NCI-H82 (cell line): ENCODE results near the gene CRKL.
"Not testable (repeated sequence)": the region's sequence is repeated elsewhere in the genome, so short reads cannot be mapped to it uniquely, and the experiment has no call there.

ENCODE experiments used
- DNase-seq: peaks from one replicate; lab custom pipeline; 2025; lab: John Stamatoyannopoulos, UW

The CRKL gene

DNA sequence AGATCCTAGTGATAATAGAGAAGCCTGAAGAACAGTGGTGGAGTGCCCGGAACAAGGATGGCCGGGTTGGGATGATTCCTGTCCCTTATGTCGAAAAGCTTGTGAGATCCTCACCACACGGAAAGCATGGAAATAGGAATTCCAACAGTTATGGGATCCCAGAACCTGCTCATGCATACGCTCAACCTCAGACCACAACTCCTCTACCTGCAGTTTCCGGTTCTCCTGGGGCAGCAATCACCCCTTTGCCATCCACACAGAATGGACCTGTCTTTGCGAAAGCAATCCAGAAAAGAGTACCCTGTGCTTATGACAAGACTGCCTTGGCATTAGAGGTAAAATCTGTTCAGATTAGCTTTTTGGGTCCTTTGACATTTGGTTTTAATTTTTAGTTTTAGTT is 16.7 kb downstream of the CRKL start:
- no peak for DNase-seq

DNA sequence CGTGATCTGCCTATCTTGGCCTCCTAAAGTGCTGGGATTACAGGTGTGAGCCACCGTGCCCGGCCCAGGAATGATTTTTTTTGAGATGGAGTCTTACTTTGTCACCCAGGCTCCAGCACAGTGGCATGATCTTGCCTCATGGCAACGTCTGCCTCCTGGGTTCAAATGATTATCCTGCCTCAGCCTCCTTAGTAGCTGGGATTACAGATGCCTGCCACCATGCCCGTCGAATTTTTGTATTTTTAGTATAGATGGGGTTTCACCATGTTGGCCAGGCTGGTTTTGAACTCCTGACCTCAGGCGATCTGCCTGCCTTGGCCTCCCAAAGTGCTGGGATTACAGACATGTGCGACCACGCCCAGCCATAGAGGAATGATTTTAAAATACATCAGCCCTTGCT is 17.8 kb downstream of the CRKL start:
- DNase-seq: not testable (repeated sequence)

DNA sequence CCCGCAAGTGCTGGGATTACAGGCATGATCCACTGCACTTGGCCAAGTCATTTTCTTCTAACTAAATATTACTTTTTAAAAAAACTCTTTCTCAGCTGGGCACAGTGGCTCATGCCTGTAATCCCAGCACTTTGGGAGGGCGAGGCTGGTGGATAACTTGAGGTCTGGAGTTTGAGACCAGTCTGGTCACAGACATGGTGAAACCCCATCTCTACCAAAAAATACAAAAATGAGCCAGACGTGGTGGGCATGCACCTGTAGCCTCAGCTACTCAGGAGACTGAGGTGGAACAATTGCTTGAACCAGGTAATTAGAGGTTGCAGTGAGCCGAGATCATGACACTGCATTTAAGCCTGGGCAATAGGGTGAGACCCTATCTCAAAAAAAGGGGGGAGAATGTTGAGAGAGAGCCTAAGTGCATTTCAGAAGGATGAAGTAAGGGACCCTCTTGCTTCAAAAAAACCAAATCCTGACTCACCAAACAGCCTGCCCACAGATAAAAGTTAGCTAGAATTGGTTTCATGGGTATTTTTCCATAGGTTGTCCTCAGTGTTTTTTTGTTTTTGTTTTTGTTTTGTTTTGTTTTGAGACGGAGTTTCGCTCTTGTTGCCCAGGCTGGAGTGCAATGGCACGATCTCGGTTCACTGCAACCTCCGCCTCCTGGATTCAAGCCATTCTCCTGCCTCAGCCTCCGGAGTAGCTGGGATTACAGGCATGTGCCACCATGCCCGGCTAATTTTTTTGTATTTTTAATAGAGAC is 18.8 kb downstream of the CRKL start:
- DNase-seq: not testable (repeated sequence)

DNA sequence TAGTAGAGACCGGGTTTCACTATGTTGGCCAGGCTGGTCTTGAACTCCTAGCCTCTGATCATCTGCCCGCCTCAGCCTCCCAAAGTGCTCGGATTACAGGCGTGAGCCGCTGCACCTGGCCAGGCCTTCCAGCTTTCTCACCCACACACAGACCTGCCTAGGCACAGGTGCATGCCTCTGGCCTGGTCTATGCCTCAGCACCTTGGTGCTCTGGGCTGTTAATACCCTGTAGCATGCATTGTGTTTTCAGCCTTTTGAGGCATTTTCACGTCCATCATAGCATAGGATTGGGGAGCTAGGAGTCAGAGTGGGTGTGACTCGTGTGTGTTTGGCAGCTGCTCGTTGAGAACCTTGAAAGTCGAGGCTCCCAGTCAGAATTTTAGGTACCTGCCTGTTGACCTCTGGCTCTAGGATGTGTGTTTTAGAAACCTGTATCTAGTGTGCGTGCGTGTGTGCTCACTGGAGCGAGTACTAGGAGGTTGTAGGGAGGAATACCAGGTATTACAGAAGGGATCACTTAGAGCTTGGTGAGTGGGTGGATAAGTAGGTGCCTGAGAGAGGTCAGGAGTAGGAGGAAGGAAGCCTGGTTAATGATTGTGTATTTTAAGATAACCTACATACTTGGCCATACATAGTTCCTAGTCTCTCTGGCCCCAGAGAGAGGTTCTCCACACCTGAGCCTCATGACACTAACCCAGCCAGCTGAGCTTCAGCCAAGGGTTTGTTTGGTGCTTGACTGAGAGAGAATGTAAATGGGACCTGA is 20.0 kb downstream of the CRKL start:
- no peak for DNase-seq

DNA sequence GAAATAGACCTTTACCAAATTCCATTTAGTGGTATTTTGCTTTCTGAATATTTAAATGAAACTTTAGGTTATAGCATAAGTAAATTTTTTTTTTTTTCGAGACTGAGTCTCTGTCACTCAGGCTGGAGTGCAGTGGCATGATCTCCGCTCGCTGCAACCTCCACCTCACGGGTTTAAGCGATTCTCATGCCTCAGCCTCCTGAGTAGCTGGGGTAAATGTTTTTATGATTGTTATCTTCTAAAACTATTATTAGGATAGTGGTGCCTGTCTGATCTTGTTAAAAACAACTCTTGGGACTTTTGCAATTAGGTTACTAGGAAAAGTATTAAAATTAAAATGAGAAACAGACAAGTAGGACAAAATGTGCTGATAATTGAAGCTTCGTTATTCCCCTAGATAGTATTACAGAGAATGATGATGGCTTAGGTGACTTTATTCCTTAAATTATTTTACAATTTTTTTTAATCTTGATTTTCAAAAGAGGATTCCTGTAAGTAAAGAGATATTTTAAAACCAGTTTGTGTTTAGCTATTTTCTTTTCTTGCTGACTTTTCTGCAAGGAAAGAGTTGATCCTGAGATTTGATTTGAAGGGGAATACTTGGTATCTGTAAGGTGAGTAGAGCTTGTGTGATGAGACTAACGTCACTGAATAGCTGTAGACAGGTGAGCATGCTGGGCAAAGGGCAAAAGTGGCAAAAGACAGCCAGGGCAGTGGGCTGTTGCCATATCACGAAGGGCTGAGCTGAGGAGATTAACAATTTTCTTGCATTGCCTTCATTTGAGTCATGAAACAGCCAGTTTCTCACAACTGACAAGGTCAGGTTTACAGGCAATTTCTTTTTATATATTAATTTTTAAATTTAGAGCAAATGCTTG is 20.8 kb downstream of the CRKL start:
- no peak for DNase-seq

DNA sequence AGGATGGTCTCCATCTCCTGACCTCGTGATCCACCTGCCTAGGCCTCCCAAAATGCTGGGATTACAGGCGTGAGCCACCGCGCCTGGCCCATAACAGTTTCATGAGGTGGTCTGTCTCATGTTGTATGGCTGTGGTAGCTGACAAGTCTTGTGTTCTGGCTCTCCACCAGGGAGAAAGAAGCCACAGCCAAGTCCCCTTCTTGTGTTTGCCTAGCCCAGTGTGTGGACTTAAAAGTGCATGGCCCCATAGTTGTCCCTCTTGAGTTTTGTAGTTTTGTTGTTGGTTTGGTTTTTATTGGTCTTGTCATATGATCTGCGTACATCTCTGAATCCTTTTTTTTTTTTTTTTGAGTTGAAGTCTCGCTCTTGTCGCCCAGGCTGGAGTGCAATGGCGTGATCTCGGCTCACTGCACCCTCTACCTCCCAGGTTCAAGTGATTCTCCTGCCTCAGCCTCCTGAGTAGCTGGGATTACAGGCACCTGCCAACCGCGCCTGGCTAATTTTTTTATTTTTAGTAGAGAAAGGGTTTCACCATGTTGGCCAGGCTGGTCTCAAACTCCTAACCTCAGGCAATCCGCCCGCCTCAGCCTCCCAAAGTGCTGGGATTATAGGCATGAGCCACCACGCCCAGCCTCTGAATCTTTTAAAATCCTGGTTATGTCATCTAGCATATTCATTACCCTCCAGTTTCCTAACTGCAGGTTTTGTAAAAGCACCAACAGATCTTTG is 22.4 kb downstream of the CRKL start:
- DNase-seq: not testable (repeated sequence)

DNA sequence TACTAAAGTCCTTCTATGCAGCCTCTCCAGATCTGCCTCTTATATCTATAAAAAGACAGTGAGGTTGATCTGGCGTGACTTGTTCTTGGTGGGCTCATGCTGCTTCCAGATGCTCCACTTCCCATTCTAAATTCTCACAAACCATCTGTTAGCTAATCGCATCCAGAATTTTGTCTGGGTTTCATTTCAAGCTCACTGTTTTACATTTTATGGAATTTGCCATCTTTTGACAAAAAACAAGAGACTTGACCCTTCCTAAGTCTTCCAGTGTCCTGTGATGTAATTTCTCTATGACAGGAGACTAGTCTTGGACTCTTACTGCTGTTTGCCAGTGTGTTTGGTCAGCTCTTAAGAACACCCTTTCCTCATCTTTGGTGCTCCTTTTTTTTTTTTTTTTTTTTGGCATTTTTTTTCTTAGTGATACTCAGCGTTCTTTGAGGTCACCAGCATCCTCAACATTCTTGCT is 23.0 kb downstream of the CRKL start:
- no peak for DNase-seq

DNA sequence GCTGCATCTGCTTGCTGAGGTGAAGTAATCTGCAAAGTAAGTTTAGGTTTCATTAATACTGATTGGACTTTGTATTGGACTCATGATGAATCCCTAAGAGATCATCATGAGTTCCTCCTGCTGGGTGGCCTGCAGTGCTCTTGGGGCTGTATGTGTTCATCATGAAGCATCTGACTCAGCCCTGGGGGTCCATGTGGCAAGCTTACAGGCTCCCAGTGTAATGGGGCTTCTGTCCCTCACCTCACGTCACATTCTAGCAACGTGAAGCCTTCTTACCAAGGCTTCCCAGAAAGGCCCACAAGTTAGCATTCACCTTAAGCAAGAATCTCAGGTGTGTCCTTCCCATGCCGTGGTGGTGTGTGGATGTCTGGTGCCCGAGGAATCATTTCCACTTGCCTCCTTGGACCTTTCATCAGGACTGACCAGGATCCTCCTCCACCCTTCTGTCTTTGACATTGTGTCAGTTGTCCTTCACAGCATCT is 23.7 kb downstream of the CRKL start:
- DNase-seq: no peak

DNA sequence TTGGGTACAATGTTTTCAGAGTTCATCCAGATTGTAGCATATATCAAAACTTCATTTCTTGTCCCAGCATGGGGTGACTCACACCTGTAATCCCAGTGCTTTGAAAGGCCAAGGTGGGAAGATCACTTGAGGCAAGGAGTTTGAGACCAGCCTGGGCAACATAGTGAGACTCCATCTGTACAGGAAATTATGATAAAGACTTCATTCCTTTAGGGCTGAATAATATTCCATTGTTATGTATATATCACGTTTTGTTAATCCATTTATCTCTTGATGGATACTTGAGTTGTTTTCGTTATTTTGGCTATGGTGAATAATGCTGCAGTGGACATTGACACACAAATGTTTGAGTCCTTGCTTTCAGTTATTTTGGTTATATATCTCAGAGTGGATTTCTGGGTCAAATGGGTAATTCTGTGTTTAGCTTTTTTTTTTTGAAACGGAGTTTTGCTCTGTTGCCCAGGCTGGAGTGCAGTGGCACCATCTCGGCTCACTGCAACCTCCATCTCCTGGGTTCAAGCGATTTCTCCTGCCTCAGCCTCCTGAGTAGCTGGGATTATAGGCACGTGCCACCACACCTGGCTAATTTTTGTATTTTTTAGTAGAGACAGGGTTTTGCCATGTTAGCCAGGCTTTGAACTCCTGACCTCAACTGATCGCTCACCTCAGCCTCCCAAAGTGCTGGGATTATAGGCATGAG is 25.1 kb downstream of the CRKL start:
- DNase-seq: not testable (repeated sequence)

DNA sequence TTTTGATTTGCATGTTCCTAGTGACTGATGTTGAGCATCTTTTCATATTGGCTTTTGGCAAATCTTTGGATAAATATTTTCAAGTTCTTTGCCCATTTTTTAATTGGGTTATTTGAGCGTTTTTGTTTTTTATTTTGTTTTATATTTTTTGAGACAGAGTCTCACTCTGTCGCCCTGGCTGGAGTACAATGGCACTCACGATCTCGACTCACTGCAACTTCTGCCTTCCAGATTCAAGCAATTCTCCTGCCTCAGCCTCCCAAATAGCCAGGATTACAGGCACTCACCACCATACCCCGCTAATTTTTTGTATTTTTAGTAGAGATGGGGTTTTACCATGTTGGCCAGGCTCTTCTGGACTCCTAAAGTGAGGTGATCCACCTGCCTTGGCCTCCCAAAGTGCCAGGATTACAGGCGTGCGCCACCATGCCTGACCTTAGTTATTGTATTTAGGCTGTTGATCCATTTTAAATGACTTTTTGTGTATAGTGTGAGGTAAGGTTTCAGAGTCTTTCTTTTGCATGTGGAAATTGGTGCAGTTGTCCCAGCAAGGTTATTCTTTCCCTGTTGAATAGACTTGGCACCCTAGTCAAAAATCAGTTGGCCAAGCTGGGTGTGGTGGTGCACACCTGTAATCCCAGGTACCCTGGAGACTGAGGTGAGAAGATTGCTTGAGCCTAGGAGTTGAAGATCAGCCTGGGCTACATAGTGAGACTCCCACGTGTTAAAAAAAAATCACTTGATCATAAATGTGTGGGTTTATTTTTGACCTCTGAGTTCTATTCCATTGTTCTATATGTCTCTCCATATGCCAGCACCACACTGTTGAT is 26.1 kb downstream of the CRKL start:
- no peak for DNase-seq

DNA sequence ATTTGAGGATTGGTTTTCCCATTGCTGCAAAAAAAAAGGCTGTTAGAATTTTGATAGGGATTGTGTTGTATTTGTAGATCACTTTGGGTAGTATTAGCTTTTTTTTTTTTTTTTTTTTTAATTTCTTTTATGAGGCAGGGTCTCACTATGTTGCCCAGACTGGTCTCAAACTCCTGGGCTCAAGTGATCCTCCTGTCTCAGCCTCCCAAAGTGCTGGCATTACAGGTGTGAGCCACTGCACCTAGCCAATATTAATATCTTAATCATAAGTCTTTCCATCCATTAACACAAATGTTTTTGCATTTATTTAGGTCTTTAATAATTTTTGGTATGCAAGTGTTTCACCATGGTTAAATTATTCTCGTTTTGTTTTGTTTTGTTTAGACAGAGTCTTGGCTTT is 26.8 kb downstream of the CRKL start:
- no peak for DNase-seq

DNA sequence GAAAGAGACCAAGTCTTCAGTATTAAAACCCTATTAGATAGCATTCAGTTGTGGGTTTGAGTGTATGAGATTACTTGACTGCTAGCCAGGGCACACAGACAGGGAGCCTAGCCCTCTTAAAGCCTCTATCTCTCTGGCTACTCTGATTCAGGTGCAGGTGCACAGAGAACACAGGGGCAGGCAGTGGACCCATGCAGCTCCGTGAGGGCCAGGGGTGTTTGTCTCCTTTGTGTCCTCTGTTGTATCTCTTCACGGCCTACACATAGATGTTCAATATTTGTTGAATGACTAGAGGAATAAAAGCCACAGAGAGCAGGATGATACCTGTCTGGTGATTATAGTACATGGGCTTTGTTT is 28.3 kb downstream of the CRKL start:
- DNase-seq: no peak

DNA sequence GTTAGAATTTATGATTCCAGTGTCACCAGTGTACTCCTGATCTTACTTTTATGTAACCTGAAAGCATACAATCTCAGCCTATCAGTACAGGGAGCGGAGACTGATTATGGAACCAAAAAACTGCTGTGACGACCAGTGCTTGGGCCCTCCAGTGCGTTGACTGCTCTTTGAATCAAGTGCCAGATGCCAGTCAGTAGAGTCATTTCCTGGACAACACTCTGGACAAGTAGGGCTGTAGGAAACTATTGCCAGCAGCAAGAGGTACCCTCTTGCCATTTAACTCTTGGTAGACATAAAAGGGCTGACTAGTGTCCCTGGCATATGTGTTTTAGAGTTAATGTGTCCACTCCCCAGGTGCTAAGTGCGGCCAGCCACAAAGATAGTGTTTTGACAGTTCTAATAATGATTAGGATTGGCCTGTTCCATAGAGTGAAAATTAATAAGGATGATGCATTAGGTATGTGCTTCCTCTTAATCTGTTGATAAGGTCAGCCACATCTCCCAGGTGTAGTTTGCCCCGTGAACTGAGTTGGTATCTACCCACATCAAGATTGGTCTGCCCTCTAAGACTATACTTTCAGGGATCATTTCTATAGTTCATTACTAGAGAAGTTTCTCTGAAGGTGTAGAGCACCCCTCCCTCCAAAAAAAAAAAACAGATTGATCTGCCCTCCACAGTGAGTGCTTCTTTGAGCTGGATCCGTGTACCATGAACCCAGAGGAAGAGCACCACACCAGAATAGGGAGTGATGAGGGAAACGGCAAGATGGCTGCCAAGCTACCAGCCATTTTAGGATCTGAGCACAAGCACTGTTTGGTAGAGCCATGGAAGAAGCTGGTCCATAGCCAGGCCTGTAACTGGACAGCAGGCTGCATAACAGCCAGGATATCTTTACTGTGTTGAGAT is 29.1 kb downstream of the CRKL start:
- DNase-seq: no peak

DNA sequence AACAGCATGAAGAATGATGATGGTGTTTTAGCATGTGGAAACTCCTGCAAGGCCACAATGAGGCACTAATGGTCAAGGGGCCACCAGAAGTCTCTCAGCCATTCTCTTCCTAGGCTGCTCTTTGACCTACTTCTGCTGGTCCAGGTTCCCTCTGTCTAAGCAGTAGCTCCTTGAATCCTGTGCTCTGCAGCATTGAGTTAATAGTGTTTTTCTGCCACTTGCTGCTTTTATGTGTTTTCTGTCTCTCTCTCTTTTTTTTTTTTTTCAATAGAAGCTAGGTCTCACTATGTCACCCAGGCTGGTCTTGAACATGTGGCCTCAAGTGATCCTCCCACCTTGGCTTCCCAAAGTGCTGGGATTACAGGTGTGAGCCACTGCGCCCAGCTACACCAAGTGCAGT is 29.8 kb downstream of the CRKL start:
- no peak for DNase-seq

DNA sequence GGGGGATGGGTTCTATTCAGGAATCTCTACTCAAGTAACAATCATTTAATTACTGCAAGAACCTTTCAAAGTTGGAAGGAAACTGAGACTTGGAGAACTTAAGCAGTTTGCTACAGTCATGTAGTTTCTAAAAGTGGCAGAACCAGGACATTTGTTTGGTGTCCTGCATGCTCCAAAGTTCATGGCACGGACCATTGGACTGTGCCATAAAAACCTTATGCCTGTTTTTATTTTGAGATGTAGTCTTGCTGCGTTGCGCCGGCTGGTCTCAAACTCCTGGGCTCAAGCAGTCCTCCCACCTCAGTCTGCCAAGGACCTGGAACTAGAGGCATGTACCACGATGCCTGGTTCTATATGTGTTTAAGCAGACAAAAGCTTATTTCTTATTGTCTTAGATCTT is 31.2 kb downstream of the CRKL start:
- no peak for DNase-seq

DNA sequence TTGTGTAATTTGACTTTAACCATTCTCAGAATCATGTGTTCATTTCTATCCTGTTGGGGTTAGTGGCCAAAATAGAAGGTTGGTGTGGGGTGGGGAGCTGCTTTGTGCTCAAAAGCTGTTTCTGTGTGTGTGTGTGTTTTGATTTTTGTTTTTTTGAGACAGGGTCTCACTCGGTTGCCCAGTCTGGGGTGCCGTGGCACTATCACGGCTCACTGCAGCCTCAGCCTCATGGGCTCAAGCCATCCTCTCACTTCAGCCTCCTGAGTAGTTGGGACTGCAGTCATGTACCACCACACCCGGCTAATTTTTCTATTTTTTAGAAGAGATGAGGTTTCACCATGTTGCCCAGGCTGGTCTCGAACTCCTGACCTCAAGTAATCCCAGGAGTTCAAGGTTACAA is 31.8 kb downstream of the CRKL start:
- DNase-seq: no peak

DNA sequence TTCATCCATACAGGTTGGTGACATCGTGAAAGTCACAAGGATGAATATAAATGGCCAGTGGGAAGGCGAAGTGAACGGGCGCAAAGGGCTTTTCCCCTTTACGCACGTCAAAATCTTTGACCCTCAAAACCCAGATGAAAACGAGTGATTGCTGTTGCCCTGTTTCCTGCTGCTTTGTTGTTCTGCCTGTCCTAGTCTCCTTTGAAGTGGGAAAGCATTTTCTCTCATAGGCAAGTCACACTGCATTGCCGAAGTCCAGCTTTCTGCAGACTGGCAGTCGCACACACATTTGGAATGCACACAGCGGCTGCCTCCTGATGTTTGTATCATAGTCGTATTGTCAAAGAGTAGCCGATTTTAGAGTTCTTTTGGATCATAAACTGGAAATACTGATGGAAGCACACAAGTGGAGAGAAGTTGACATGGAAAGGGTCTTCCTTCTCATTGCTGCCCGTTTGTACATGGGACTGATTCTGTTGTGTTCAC is 32.5 kb downstream of the CRKL start:
- DNase-seq: no peak

DNA sequence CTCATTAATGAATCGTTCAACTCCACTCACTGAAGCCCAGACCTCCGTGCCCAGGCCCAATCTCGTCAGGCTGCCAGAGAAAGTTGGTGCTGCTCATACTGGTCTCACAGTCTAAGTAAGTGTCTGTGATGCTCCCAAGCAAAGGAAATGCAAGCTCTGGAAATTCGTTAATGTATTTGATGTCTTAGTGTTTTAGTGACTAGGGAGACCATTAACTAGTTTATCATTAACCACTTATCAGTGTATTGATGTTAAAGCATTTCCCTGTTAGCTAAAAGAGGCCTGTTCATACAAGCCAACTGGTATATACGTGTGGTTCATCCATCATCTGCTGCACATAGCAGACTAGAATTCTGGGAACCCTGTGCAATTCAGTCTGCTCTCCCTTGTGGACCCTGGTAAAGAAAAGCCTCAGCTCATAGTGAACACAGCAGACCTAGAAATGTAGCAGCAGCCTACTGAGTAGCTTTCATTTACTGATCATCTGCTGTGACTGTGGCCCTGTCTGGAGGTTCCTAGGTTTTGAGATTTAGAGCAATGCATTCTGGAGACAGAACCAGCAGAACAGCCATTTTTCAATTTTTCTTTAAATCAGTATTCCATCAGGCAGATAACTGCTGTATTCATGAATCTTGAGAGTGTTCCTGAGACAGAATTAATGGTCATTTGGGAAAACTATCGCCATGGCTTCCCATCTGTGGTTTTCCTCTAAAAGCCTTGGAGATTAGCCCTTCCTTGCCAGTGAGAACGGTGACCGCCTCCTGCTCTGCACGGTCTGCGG is 34.1 kb downstream of the CRKL start:
- DNase-seq: no peak
